ENCODE results near the gene USP25. TPM values are rescaled to one million over a fixed set of nuclear protein-coding genes. Genes with fewer than 3 reads are reported as not detected.

Gene USP25
- total and polyA plus RNA-seq, 2 experiments from 2014 or later: 18.7 to 59.5 TPM

- WGBS (ENCODE audit: low lambda C conversion rate, missing lambda C conversion rate): 100% methylated on average over 1 of the region's 1 CpG
- no peaks in the 10 kb centered on the region for H3K9me2 ChIP-seq (replicated peaks; ENCODE audit: insufficient read depth)
Observed at GRCh38 chr21:15856813-15857212, 127.0 kb downstream of the USP25 start.

GRCh38 chr21:15857740-15858139, 128.0 kb downstream of the USP25 start:
- Histone ChIP-seq H3K9me2 (replicated peaks; ENCODE audit: insufficient read depth) (no peaks in the 10 kb centered on the region), H4K20me1 (ENCODE audit: insufficient read depth, poor library complexity, severe bottlenecking) (no peaks in the 10 kb centered on the region), H3K27me3 (no peaks in the 10 kb centered on the region), H3K27ac (no peak overlapping the region), H3K4me1 (ENCODE audit: insufficient read depth) (no peaks in the 10 kb centered on the region), H3K9me3 (ENCODE audit: low read depth) (no peaks in the 10 kb centered on the region), H3K4me3 (no peak overlapping the region), H3K79me2 (no peaks in the 10 kb centered on the region), H2AFZ (no peak overlapping the region), H3K36me3 (replicated peaks; ENCODE audit: insufficient read depth, low read depth) (no peaks in the 10 kb centered on the region), H3K4me2 (no peak overlapping the region)
- TF ChIP-seq EZH2 (IDR thresholded peaks at IDR 0.05; ENCODE audit: borderline replicate concordance): no peak
- TF ChIP-seq EZH2phosphoT487 (IDR thresholded peaks at IDR 0.05; ENCODE audit: low read depth, severe bottlenecking, unreplicated experiment): no peak
- no peak for TF ChIP-seq CTCF (IDR thresholded peaks at IDR 0.05; ENCODE audit: poor library complexity)
- WGBS (ENCODE audit: low lambda C conversion rate, missing lambda C conversion rate): 77% methylated on average over 2 of the region's 2 CpGs
- no peak for DNase-seq (ENCODE audit: low spot score)

More at GRCh38 chr21:15856813-15857212, 127.0 kb downstream of the USP25 start:
- Histone ChIP-seq H3K79me2 (no peaks in the 10 kb centered on the region), H3K4me2 (no peak overlapping the region), H3K27ac (no peak overlapping the region), H3K36me3 (replicated peaks; ENCODE audit: insufficient read depth, low read depth) (no peaks in the 10 kb centered on the region), H4K20me1 (ENCODE audit: insufficient read depth, poor library complexity, severe bottlenecking) (no peaks in the 10 kb centered on the region), H3K4me1 (ENCODE audit: insufficient read depth) (no peaks in the 10 kb centered on the region), H2AFZ (no peak overlapping the region), H3K27me3 (no peaks in the 10 kb centered on the region), H3K9me3 (ENCODE audit: low read depth) (no peaks in the 10 kb centered on the region), H3K4me3 (no peak overlapping the region)
- TF ChIP-seq EZH2 (IDR thresholded peaks at IDR 0.05; ENCODE audit: borderline replicate concordance) (no peak), EZH2phosphoT487 (IDR thresholded peaks at IDR 0.05; ENCODE audit: low read depth, severe bottlenecking, unreplicated experiment) (no peak), CTCF (IDR thresholded peaks at IDR 0.05; ENCODE audit: poor library complexity) (no peak)
- DNase-seq (ENCODE audit: low spot score): no peak

- no peak overlapping the region for H2AFZ ChIP-seq
- no peaks in the 10 kb centered on the region for H3K9me3 ChIP-seq (ENCODE audit: low read depth)
- H4K20me1 ChIP-seq (ENCODE audit: insufficient read depth, poor library complexity, severe bottlenecking): no peaks in the 10 kb centered on the region
- no peaks in the 10 kb centered on the region for H3K36me3 ChIP-seq (replicated peaks; ENCODE audit: insufficient read depth, low read depth)
- no peaks in the 10 kb centered on the region for H3K9me2 ChIP-seq (replicated peaks; ENCODE audit: insufficient read depth)
- no peak overlapping the region for H3K4me2 ChIP-seq
- no peaks in the 10 kb centered on the region for H3K4me1 ChIP-seq (ENCODE audit: insufficient read depth)
- no peak overlapping the region for H3K27ac ChIP-seq
- H3K27me3 ChIP-seq: no peaks in the 10 kb centered on the region
- no peak for DNase-seq (ENCODE audit: low spot score)
- no peak overlapping the region for H3K4me3 ChIP-seq
- H3K79me2 ChIP-seq: no peaks in the 10 kb centered on the region
- no peak for TF ChIP-seq CTCF (IDR thresholded peaks at IDR 0.05; ENCODE audit: poor library complexity)
- no peak for TF ChIP-seq EZH2phosphoT487 (IDR thresholded peaks at IDR 0.05; ENCODE audit: low read depth, severe bottlenecking, unreplicated experiment)
- no peak for TF ChIP-seq EZH2 (IDR thresholded peaks at IDR 0.05; ENCODE audit: borderline replicate concordance)
Observed at GRCh38 chr21:15860541-15860940, 130.8 kb downstream of the USP25 start.

- TF ChIP-seq EZH2phosphoT487 (IDR thresholded peaks at IDR 0.05; ENCODE audit: low read depth, severe bottlenecking, unreplicated experiment) (no peak), EZH2 (IDR thresholded peaks at IDR 0.05; ENCODE audit: borderline replicate concordance) (no peak), CTCF (IDR thresholded peaks at IDR 0.05; ENCODE audit: poor library complexity) (no peak)
- Histone ChIP-seq H3K79me2 (no peaks in the 10 kb centered on the region), H3K27ac (no peak overlapping the region), H3K9me3 (ENCODE audit: low read depth) (no peaks in the 10 kb centered on the region), H2AFZ (no peak overlapping the region), H4K20me1 (ENCODE audit: insufficient read depth, poor library complexity, severe bottlenecking) (no peaks in the 10 kb centered on the region), H3K4me2 (no peak overlapping the region), H3K36me3 (replicated peaks; ENCODE audit: insufficient read depth, low read depth) (no peaks in the 10 kb centered on the region), H3K9me2 (replicated peaks; ENCODE audit: insufficient read depth) (no peaks in the 10 kb centered on the region), H3K4me1 (ENCODE audit: insufficient read depth) (no peaks in the 10 kb centered on the region), H3K27me3 (no peaks in the 10 kb centered on the region), H3K4me3 (no peak overlapping the region)
- WGBS (ENCODE audit: low lambda C conversion rate, missing lambda C conversion rate): 95% methylated on average over 4 of the region's 4 CpGs
- no peak for DNase-seq (ENCODE audit: low spot score)
Observed at GRCh38 chr21:15868940-15869339, 139.2 kb downstream of the USP25 start.

Data from hepatocyte (in vitro differentiated cells).